Mesenchymal stem cell (in vitro differentiated cells and primary cell): ENCODE data around the gene UBAC2.

ENCODE experiments used
- DNase-seq: peaks from one replicate; pipeline ENCODE4 v3.0.0-alpha.2; 2013
- H2AFZ ChIP-seq: one replicate; pipeline ENCODE4 v1.6.1; 2013; ENCODE audit warnings: low read depth, mild to moderate bottlenecking, control low read depth, inconsistent platforms, low read length, moderate library complexity
- H2AK5ac ChIP-seq: 2 replicates; pipeline ENCODE4 v1.6.1; 2013; ENCODE audit warnings: low read length, moderate library complexity, mild to moderate bottlenecking, inconsistent platforms; ENCODE audit not compliant: severe bottlenecking
- H2BK120ac ChIP-seq: one replicate; pipeline ENCODE4 v1.6.1; 2013; ENCODE audit warnings: low read depth, mild to moderate bottlenecking, inconsistent platforms, low read length, moderate library complexity
- H2BK12ac ChIP-seq, 2 experiments: one replicate each; pipeline ENCODE4 v1.6.1; 2013; ENCODE audit warnings: inconsistent platforms in 2 of 2, low read length in 2 of 2, mild to moderate bottlenecking in 2 of 2, moderate library complexity in 2 of 2, control low read depth in 1 of 2
- H2BK15ac ChIP-seq: one replicate; pipeline ENCODE4 v1.6.1; 2013; ENCODE audit warnings: mild to moderate bottlenecking, low read depth, inconsistent platforms; ENCODE audit not compliant: poor library complexity, severe bottlenecking
- H2BK5ac ChIP-seq: 2 replicates; pipeline ENCODE4 v1.6.1; 2013; ENCODE audit warnings: low read depth, mild to moderate bottlenecking, low read length, control low read depth, inconsistent platforms; ENCODE audit not compliant: poor library complexity, severe bottlenecking
- H3K14ac ChIP-seq, 2 experiments: one replicate each; pipeline ENCODE4 v1.6.1; 2013; ENCODE audit warnings: inconsistent platforms in 2 of 2, low read length in 2 of 2, control low read depth in 1 of 2, mild to moderate bottlenecking in 1 of 2, moderate library complexity in 1 of 2
- H3K18ac ChIP-seq, 2 experiments: one replicate each; pipeline ENCODE4 v1.6.1; 2013; ENCODE audit warnings: inconsistent platforms in 2 of 2, low read length in 2 of 2, control low read depth in 1 of 2, low read depth in 1 of 2, mild to moderate bottlenecking in 1 of 2
- H3K23ac ChIP-seq, 2 experiments: one replicate each; pipeline ENCODE4 v1.6.1; 2013; ENCODE audit warnings: inconsistent platforms in 2 of 2, low read length in 2 of 2, mild to moderate bottlenecking in 2 of 2, moderate library complexity in 2 of 2, control low read depth in 1 of 2
- H3K27ac ChIP-seq: 2 replicates; pipeline ENCODE4 v1.5.1; 2013; ENCODE audit warnings: mild to moderate bottlenecking, moderate library complexity, low read length, control low read depth, inconsistent platforms; ENCODE audit not compliant: poor library complexity, severe bottlenecking
- H3K27me3 ChIP-seq, 2 experiments: 2 replicates each; pipeline versions ENCODE4 v1.6.1 to v1.7.0; 2013; ENCODE audit warnings: low read length in 2 of 2, mild to moderate bottlenecking in 2 of 2, moderate library complexity in 2 of 2, control low read depth in 1 of 2, inconsistent platforms in 1 of 2; ENCODE audit not compliant: control insufficient read depth in 1 of 2, insufficient read depth in 1 of 2
- H3K36me3 ChIP-seq, 2 experiments: 2 replicates each; pipeline versions ENCODE4 v1.6.1 to v1.7.0; 2013; ENCODE audit warnings: low read length in 2 of 2, control low read depth in 1 of 2, inconsistent platforms in 1 of 2, low read depth in 1 of 2, mild to moderate bottlenecking in 1 of 2; ENCODE audit not compliant: insufficient read depth in 2 of 2, control insufficient read depth in 1 of 2
- H3K4ac ChIP-seq, 2 experiments: one replicate each; pipeline ENCODE4 v1.6.1; 2013; ENCODE audit warnings: inconsistent platforms in 2 of 2, low read length in 2 of 2, mild to moderate bottlenecking in 2 of 2, moderate library complexity in 2 of 2, control low read depth in 1 of 2, low read depth in 1 of 2
- H3K4me1 ChIP-seq: 2 replicates; pipeline ENCODE4 v1.6.1; 2013; ENCODE audit warnings: low read depth, low read length, control low read depth; ENCODE audit not compliant: control insufficient read depth, insufficient read depth
- H3K4me2 ChIP-seq: 2 replicates; pipeline ENCODE4 v1.6.1; 2013; ENCODE audit warnings: low read length, mild to moderate bottlenecking, inconsistent platforms; ENCODE audit not compliant: poor library complexity, severe bottlenecking
- H3K4me3 ChIP-seq, 2 experiments: 2 replicates each; pipeline versions ENCODE4 v1.5.1 to v1.7.0; 2013; ENCODE audit warnings: low read length in 2 of 2, mild to moderate bottlenecking in 2 of 2, control low read depth in 1 of 2, low read depth in 1 of 2; ENCODE audit not compliant: insufficient read depth in 1 of 2
- H3K79me1 ChIP-seq: replicated peaks from 2 replicates; pipeline ENCODE4 v1.6.1; 2013; ENCODE audit warnings: mild to moderate bottlenecking, control low read depth, low read length, inconsistent platforms; ENCODE audit not compliant: poor library complexity, severe bottlenecking
- H3K9ac ChIP-seq: 2 replicates; pipeline ENCODE4 v1.7.0; 2013; ENCODE audit warnings: mild to moderate bottlenecking, low read length, moderate library complexity
- H3K9me3 ChIP-seq: 2 replicates; pipeline ENCODE4 v1.7.0; 2013; ENCODE audit warnings: mild to moderate bottlenecking, low read length; ENCODE audit not compliant: control insufficient read depth
- H4K8ac ChIP-seq: one replicate; pipeline ENCODE4 v1.6.1; 2013; ENCODE audit warnings: inconsistent platforms, mild to moderate bottlenecking, low read length, moderate library complexity
- H4K91ac ChIP-seq: one replicate; pipeline ENCODE4 v1.6.1; 2013; ENCODE audit warnings: mild to moderate bottlenecking, low read length, inconsistent platforms
- WGBS: methylation state at CpG from one replicate; pipeline ENCODE4 v1.1.7; 2013; ENCODE audit warnings: mixed read lengths; 5-methylcytosine and 5-hydroxymethylcytosine counted together

The UBAC2 gene

DNA sequence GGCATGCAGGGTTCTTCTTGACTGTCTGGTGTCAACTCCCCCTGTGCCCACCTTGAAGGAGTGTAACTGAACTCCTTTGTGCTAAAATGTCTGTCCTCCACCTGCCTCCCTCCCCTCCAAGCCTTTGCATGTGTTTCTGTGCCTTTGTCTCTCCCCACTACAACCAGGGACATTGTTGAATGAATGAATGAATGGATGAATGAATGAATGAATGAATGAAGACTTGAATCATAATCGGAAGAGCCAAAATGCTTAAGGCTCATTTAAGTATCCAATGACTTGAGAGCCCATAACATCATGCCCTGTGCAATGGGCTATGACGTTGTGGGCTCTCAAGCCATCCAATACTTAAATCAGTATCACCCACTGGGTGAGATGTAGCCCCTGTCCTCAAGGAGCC, 115.6 kb downstream of the UBAC2 start:
- Histone ChIP-seq H2BK12ac (no peak overlapping the region), H2BK5ac (no peak overlapping the region), H3K4me1 (peaks cover 12% of the 10 kb centered on the region), H3K4ac (no peak overlapping the region), H3K9me3 (no peaks in the 10 kb centered on the region), H2BK120ac (no peak overlapping the region), H3K79me1 (peaks cover 13% of the 10 kb centered on the region), H3K27me3 (no peaks in the 10 kb centered on the region), H3K9ac (no peak overlapping the region), H3K4me3 (no peak overlapping the region), H2AK5ac (no peak overlapping the region), H4K91ac (no peak overlapping the region), H4K8ac (no peak overlapping the region), H3K27ac (no peak overlapping the region), H2AFZ (no peak overlapping the region), H3K36me3 (peaks cover 4 to 11% of the 10 kb centered on the region in 2 experiments), H3K18ac (no peak overlapping the region), H3K23ac (no peak overlapping the region), H3K4me2 (no peak overlapping the region), H3K14ac (no peak overlapping the region), H2BK15ac (no peak overlapping the region)
- 94% methylated on average over 2 of the region's 2 CpGs for WGBS
- no peak for DNase-seq

DNA sequence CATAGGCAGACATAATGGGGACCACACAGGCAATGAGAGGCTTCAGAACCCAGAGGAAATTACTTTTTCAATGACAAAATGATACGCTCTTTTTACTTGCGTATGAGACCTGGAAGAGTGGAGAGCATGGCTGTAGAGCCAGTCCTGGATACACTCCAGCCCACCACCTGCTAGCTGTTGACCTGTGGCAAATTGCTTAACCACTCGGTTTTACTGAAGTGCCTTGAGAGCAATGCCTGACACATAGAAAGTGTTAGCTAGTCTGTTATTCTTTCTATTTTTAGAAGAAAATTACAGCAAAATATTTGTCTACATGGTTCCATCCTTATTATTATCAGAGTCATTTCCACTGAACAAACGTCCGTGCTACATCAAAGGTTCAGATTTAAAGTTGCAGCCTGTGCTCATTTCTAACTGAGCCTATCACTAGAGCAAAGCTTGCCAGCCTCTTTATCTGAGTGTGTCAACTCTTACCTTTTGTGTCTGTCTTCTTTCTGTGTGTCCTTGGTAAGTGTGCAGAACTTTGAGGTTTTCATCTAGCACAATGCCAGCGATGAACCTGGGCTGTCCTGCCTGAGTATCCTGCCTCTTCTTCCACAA, 116.1 kb downstream of the UBAC2 start:
- no peak overlapping the region for H3K18ac ChIP-seq
- peak; percentile 29 for DNase-seq
- no peak overlapping the region for H2AK5ac ChIP-seq
- 81% methylated on average over 6 of the region's 6 CpGs for WGBS
- H3K79me1 ChIP-seq: peaks cover 10% of the 10 kb centered on the region
- H2BK12ac ChIP-seq: no peak overlapping the region
- H3K9me3 ChIP-seq: no peaks in the 10 kb centered on the region
- no peak overlapping the region for H3K4me2 ChIP-seq
- H3K4ac ChIP-seq: no peak overlapping the region
- H3K27ac ChIP-seq: no peak overlapping the region
- no peak overlapping the region for H2BK15ac ChIP-seq
- H4K91ac ChIP-seq: no peak overlapping the region
- no peak overlapping the region for H2AFZ ChIP-seq
- peaks cover 4 to 11% of the 10 kb centered on the region in 2 experiments for H3K36me3 ChIP-seq
- H2BK5ac ChIP-seq: no peak overlapping the region
- H2BK120ac ChIP-seq: no peak overlapping the region
- H3K23ac ChIP-seq: no peak overlapping the region
- H4K8ac ChIP-seq: no peak overlapping the region
- H3K4me1 ChIP-seq: peaks cover 12% of the 10 kb centered on the region
- no peak overlapping the region for H3K9ac ChIP-seq
- H3K14ac ChIP-seq: no peak overlapping the region
- H3K4me3 ChIP-seq: no peak overlapping the region
- no peaks in the 10 kb centered on the region for H3K27me3 ChIP-seq

DNA sequence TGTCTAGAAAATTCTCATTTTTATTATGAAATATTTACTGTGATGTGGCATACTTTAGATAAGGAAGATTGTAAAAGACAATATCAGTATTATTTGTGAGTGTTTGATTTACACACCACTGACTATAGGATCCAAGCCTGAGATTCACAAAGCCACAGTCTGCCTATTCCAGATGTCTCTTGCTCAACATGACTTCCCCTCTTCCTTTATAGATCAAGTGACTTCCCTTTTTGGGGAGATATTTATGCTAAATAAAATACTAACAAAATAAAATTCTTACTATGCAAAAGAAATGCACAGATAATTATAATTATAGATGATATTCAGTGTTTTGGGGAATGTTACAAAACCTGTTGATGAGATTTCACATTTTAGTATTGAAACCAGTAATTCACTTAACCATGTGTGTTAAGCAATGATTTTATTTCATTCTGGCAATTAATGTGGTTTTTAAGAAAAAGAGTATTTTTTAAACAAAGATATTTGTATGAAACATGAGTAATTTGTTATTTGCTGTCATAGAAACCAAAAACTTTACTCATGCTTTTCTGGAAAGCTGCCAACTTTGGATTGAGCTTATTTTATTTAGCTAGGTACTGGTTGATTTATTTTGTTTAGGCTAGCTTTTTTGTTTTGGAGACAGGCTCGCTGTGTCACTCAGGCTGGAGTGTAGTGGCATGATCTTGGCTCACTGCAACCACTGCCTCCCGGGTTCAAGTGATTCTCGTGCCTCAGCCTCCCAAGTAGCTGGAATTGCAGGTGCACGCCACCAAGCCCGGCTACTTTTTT, 120.2 kb downstream of the UBAC2 start:
- H2BK120ac ChIP-seq: no peak overlapping the region

DNA sequence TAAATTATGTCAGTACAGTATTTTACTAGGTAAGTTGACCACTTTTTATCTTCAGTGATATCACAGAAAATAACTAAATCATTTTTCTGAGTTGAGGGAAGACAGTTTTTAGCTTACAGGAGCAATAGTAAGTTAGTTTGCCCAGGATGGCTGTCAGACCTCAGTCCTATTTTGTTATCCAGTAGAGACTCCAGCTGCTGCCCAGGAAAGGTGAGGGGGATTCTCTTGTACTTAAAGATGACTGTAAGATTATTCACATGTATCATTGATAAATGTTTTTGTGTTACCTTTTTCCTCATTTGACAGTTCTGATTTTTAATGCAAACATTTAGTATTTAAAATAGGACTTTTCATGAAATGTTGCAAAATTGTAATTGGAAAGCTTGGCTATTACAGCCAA, 121.1 kb downstream of the UBAC2 start:
- Histone ChIP-seq H2BK5ac (no peak overlapping the region), H3K23ac (no peak overlapping the region), H3K27ac (no peak overlapping the region), H2BK120ac (no peak overlapping the region), H3K9me3 (no peaks in the 10 kb centered on the region), H3K4me3 (peak overlapping the region in 1 of 2 experiments; percentile 38), H2BK12ac (no peak overlapping the region), H3K27me3 (no peaks in the 10 kb centered on the region), H3K14ac (no peak overlapping the region), H3K9ac (peak overlapping the region; percentile 92), H3K4me2 (no peak overlapping the region), H3K79me1 (peaks cover 11% of the 10 kb centered on the region), H2AFZ (no peak overlapping the region), H2AK5ac (no peak overlapping the region), H3K18ac (no peak overlapping the region), H4K8ac (no peak overlapping the region), H3K4me1 (peaks cover 3% of the 10 kb centered on the region), H2BK15ac (no peak overlapping the region), H4K91ac (no peak overlapping the region), H3K36me3 (peaks cover 4 to 8% of the 10 kb centered on the region in 2 experiments), H3K4ac (no peak overlapping the region)
- DNase-seq: no peak

More for the DNA sequence above, 120.2 kb downstream of the UBAC2 start:
- Histone ChIP-seq H3K18ac (no peak overlapping the region), H2BK15ac (no peak overlapping the region), H3K36me3 (peaks cover 4 to 6% of the 10 kb centered on the region in 2 experiments), H3K9me3 (no peaks in the 10 kb centered on the region), H2AFZ (no peak overlapping the region), H4K8ac (no peak overlapping the region), H4K91ac (no peak overlapping the region), H2AK5ac (no peak overlapping the region), H3K4ac (no peak overlapping the region), H3K9ac (peak overlapping the region; percentile 92), H3K27ac (no peak overlapping the region), H3K4me3 (no peak overlapping the region), H2BK12ac (no peak overlapping the region), H3K79me1 (peaks cover 11% of the 10 kb centered on the region), H3K4me2 (no peak overlapping the region), H3K23ac (no peak overlapping the region), H3K27me3 (no peaks in the 10 kb centered on the region), H3K4me1 (peaks cover 9% of the 10 kb centered on the region), H2BK5ac (no peak overlapping the region), H3K14ac (no peak overlapping the region)
- peak; percentile 80 for DNase-seq
- 54% methylated on average over 5 of the region's 5 CpGs for WGBS
